Measurements from ENCODE around the gene TMED4. TPM values are rescaled to one million over a fixed set of nuclear protein-coding genes. Genes with fewer than 3 reads are reported as not detected.
"Not testable (repeated sequence)": the region's sequence is repeated elsewhere in the genome, so short reads cannot be mapped to it uniquely, and the experiment has no call there.

Gene TMED4
- total RNA-seq, 6 experiments from 2014 or later = 73.7 to 89.7 (median 80.7) TPM

DNA sequence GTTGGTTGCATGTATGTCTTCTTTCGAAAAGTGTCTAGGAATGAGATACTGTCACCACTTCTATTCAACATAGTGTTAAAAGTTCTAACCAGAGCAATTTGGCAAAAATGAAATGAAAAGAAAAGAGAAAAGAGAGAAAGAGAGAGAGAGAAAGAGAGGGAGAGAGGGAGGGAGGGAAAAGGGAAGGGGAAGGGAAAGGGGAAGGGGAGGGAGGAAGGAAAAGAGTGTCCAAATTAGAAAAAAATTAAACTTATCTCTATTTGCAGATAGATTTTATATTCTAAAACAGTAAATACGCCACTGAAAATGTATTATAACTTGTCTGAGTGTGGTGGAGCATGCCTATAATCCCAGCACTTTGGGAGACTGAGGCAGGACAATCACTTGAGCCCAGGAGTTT lies 24.5 kb downstream of the TMED4 start:
- H3K27ac Mint-ChIP-seq = no peak overlapping the region
- peaks cover 7% of the 10 kb centered on the region for H3K4me1 Mint-ChIP-seq (ENCODE audit: low read depth)
- TF ChIP-seq, protein P1, sequence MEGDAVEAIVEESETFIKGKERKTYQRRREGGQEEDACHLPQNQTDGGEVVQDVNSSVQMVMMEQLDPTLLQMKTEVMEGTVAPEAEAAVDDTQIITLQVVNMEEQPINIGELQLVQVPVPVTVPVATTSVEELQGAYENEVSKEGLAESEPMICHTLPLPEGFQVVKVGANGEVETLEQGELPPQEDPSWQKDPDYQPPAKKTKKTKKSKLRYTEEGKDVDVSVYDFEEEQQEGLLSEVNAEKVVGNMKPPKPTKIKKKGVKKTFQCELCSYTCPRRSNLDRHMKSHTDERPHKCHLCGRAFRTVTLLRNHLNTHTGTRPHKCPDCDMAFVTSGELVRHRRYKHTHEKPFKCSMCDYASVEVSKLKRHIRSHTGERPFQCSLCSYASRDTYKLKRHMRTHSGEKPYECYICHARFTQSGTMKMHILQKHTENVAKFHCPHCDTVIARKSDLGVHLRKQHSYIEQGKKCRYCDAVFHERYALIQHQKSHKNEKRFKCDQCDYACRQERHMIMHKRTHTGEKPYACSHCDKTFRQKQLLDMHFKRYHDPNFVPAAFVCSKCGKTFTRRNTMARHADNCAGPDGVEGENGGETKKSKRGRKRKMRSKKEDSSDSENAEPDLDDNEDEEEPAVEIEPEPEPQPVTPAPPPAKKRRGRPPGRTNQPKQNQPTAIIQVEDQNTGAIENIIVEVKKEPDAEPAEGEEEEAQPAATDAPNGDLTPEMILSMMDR (IDR thresholded peaks at IDR 0.05) = no peak
- no peaks in the 10 kb centered on the region for H3K9me3 Mint-ChIP-seq
- DNase-seq = no peak
- no peak overlapping the region for H3K4me3 Mint-ChIP-seq
- peaks cover 23% of the 10 kb centered on the region for H3K27me3 Mint-ChIP-seq (ENCODE audit: insufficient read depth)
- no peaks in the 10 kb centered on the region for H3K36me3 Mint-ChIP-seq (ENCODE audit: low read depth)

DNA sequence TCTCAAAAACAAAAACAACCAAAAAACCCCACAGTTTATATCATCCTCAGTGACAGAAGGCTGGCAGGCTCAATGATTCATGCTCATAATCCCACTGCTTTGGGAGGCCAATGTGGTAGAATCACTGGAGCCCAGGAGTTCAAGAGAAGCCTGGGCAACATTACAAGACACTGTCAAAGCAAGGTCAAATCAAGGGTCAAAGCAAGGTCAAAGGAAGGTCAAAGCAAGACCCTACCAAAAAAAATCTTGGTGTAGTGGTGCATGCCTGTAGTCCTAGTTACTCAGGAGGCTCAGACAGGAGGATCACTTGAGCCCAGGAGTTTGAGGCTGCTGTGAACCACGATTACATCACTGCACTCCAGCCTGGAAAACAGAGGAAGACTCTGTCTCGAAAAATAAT lies 26.7 kb downstream of the TMED4 start:
- no peaks in the 10 kb centered on the region for H3K9me3 Mint-ChIP-seq

DNA sequence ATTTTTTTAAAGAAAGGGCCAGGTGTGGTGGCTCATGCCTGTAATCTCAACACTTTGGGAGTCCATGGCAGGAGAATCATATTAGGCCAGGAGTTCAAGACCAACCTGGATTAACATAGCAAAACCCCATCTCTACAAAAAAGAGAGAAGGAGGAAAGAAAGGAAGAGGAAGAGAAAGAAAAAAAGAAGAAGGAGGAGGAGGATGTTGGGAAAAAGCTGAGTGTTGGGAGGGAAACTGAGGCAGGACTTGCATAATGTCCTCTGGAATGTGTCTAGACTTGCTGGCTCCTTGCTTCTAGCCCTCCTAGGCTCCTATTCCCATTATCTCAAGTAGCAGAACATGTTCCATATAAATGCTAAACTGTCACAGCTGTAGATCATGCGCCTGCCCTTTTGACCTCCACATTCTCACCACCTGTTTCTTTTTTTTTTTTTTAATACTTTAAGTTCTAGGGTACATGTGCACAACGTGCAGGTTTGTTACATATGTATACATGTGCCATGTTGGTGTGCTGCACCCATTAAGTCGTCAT lies 29.5 kb downstream of the TMED4 start:
- H3K27ac Mint-ChIP-seq; H3K36me3 Mint-ChIP-seq (ENCODE audit: low read depth); DNase-seq; H3K9me3 Mint-ChIP-seq; H3K4me1 Mint-ChIP-seq (ENCODE audit: low read depth); H3K4me3 Mint-ChIP-seq: not testable (repeated sequence)
- H3K27me3 Mint-ChIP-seq (ENCODE audit: insufficient read depth) = peaks cover 25% of the 10 kb centered on the region

More for the DNA sequence above, 26.7 kb downstream of the TMED4 start:
- no peak overlapping the region for H3K27ac Mint-ChIP-seq
- H3K4me3 Mint-ChIP-seq = no peak overlapping the region
- peaks cover 23% of the 10 kb centered on the region for H3K27me3 Mint-ChIP-seq (ENCODE audit: insufficient read depth)
- H3K36me3 Mint-ChIP-seq (ENCODE audit: low read depth) = no peaks in the 10 kb centered on the region
- TF ChIP-seq, protein P1 (IDR thresholded peaks at IDR 0.05) = no peak
- no peak for DNase-seq
- no peaks in the 10 kb centered on the region for H3K4me1 Mint-ChIP-seq (ENCODE audit: low read depth)

DNA sequence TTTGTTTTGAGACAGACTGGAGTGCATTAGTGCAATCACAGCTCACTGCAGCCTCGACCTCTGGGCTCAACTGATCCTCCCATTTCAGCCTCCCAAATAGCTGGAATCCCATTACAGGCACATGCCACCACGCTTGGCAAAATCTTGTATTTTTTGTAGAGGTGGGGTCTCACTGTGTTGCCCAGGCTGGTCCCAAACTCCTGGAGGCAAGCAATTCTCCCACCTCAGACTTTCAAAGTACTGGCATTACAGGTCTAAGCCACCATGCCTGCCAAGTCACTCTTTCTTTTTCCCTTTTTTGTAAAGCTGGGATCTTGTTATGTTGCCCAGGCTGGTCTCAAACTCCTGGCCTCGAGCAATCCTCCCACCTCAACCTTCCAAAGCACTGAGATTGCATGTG lies 32.6 kb downstream of the TMED4 start:
- no peaks in the 10 kb centered on the region for H3K9me3 Mint-ChIP-seq
- H3K27me3 Mint-ChIP-seq (ENCODE audit: insufficient read depth) = peaks cover 25% of the 10 kb centered on the region
- H3K4me1 Mint-ChIP-seq (ENCODE audit: low read depth) = peaks cover 6% of the 10 kb centered on the region; the same call in 1 of the 2 replicates
- no peaks in the 10 kb centered on the region for H3K36me3 Mint-ChIP-seq (ENCODE audit: low read depth)
- TF ChIP-seq, protein P1 (IDR thresholded peaks at IDR 0.05) = no peak
- H3K27ac Mint-ChIP-seq = no peak overlapping the region
- no peak for DNase-seq
- H3K4me3 Mint-ChIP-seq = no peak overlapping the region

DNA sequence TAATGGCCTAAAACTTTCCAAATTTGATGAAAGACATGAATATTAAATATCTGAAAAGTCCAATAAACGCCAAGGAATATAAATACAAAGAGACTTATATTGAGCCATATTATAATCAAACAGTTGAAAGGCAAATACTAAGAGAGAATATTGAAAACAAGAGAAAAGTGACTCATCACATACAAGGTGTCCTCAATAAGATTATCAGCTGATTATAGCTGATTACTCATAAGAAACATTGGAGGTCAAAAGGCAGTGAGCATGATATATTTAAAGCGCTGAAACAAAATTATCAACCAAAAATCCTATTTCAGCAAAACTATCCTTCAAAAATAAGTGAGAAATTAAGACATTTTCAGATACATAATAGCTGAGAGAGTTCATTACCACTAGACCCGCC lies 33.1 kb downstream of the TMED4 start:
- TF ChIP-seq, protein P1 (IDR thresholded peaks at IDR 0.05) = no peak
- no peak for DNase-seq
- no peak overlapping the region for H3K27ac Mint-ChIP-seq
- peaks cover 21% of the 10 kb centered on the region for H3K27me3 Mint-ChIP-seq (ENCODE audit: insufficient read depth)
- H3K9me3 Mint-ChIP-seq = no peaks in the 10 kb centered on the region
- no peaks in the 10 kb centered on the region for H3K36me3 Mint-ChIP-seq (ENCODE audit: low read depth)
- H3K4me1 Mint-ChIP-seq (ENCODE audit: low read depth) = peaks cover 10% of the 10 kb centered on the region
- H3K4me3 Mint-ChIP-seq = no peak overlapping the region

DNA sequence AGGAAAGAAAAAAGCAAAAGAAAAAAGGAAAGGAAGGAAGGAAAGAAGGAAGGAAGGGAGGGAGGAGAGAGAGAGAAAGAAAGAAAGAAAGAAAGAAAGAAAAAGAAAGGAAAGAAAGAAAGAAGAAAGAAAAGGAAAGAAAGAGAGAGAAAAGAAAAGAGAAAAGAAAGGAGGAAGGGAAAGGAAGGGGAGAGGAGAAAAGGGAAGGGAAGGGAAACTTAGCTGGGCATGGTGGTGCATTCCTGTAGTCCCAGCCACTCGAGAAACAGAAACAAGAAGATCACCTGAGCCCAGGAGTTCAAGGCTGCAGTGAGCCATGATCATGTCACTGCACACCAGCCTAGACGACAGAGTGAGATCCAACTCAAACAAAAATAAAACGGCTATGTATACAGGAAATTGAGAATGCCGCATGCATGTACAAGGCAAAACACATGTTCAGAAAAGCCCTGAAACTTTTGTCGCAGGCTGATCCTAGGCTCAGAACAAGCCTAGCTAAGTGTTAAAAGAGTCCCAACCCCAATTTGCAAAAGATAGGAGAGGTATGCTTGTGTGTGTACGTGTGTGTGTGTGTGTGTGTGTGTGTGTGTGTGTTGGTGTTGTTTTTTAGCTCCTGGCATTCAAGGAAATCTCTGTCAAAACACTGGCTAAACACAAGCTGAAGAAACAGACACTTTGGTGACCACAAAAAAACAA lies 34.3 kb downstream of the TMED4 start:
- Mint-ChIP-seq H3K27me3 (ENCODE audit: insufficient read depth) (peaks cover 14% of the 10 kb centered on the region), H3K4me1 (ENCODE audit: low read depth) (peaks cover 20% of the 10 kb centered on the region), H3K4me3 (no peak overlapping the region), H3K27ac (no peak overlapping the region), H3K36me3 (ENCODE audit: low read depth) (no peaks in the 10 kb centered on the region), H3K9me3 (no peaks in the 10 kb centered on the region)
- TF ChIP-seq, protein P1 (IDR thresholded peaks at IDR 0.05) = no peak
- DNase-seq = no peak
